Subcutaneous abdominal adipose tissue (tissue), 5 donors: Measurements from ENCODE around the gene UBE2Q2.
"Not testable (repeated sequence)": the region's sequence is repeated elsewhere in the genome, so short reads cannot be mapped to it uniquely, and the experiment has no call there.

ENCODE experiments used
- H3K27ac ChIP-seq: one replicate; pipeline ENCODE4 v1.7.0; 2013; ENCODE audit warnings: low read depth, mild to moderate bottlenecking, inconsistent platforms, low read length, moderate library complexity
- H3K27me3 ChIP-seq, 5 donors: one replicate each; pipeline ENCODE4 v1.7.0; 2013; ENCODE audit warnings: low read length in 5 of 5, inconsistent platforms in 1 of 5; ENCODE audit not compliant: control insufficient read depth in 5 of 5, insufficient read depth in 4 of 5
- H3K36me3 ChIP-seq, 5 donors: one replicate each; pipeline ENCODE4 v1.7.0; 2013; ENCODE audit warnings: low read length in 5 of 5; ENCODE audit not compliant: control insufficient read depth in 5 of 5, insufficient read depth in 5 of 5
- H3K4me1 ChIP-seq, 5 donors: one replicate each; pipeline ENCODE4 v1.7.0; 2013; ENCODE audit warnings: low read length in 5 of 5, mild to moderate bottlenecking in 3 of 5, moderate library complexity in 1 of 5; ENCODE audit not compliant: control insufficient read depth in 5 of 5, insufficient read depth in 5 of 5
- H3K4me3 ChIP-seq, 5 donors: one replicate each; pipeline ENCODE4 v1.7.0; 2013; ENCODE audit warnings: low read length in 5 of 5, low read depth in 1 of 5
- H3K9ac ChIP-seq, 5 donors: one replicate each; pipeline ENCODE4 v1.7.0; 2013; ENCODE audit warnings: low read length in 5 of 5, mild to moderate bottlenecking in 4 of 5, moderate library complexity in 3 of 5
- H3K9me3 ChIP-seq, 5 donors: one replicate each; pipeline ENCODE4 v1.7.0; 2013; ENCODE audit warnings: low read length in 5 of 5; ENCODE audit not compliant: control insufficient read depth in 5 of 5
- donor health status: healthy.
- donor health status: healthy.
- donor health status: healthy.
- donor health status: healthy.
- donor health status: healthy.

The UBE2Q2 gene

DNA sequence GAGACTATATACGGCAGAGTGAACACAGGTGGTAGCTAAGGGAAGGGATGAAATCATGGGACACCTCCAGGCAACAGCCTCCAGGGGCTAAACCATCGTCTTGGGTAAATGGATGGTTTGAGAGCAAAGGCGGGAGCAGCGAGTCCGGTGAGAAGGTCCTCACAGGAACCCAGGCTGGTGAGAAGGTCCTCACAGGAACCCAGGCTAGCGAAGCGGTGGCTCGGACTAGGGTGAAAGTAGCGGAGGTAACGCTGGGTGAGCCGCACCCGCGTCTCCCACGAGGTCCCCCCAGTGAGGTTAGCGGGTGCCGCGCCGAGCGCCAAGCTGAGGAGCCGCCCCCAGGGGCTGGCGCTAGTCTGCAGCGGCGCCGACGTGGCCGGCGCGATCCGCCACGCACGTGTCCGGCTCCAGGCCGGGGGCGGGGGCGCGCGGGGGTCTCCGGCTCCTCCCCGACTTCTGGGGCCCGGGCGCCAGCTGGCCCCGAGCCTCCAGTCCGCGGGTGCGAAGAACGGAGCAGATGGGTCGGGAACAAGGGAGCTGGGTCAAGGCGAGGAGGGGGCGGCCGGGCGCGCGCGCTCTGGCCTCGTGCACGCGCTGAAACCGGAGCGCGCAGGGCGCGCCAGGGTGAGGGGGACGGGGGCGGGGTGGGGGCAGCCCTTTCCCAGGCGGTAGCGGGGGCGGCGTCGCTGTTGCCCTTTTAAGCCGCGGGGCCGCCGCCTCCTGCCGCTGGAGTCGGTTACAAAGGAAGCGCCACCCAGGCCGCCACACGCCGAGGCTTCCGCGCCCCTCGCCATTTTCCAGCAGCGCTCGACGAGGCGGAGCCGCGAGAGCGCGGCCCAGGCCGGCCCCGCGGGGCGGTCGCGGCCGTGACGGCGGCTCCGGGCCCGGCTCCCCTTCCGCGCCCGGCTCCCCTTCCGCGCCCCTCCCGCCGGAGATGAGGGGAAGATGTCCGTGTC is at the start of gene UBE2Q2:
TSS of gene UBE2Q2 (plus strand) at position 726 of the 956 bp plus-strand sequence. CDS start at position 946, 220 bp downstream.
- Histone ChIP-seq H3K9me3 (no peaks in the 10 kb centered on the region), H3K4me3 (peak within 1 kb of the TSS; percentile 89 to 96 (median 91)), H3K27ac (peak within 1 kb of the TSS; percentile 75), H3K27me3 (no peaks in the 10 kb centered on the region), H3K9ac (peak within 1 kb of the TSS; percentile 70 to 87 (median 85)), H3K36me3 (no peaks in the 10 kb centered on the region), H3K4me1 (peaks cover 0 to 50% (median 33%) of the 10 kb centered on the region in 5 donors)

DNA sequence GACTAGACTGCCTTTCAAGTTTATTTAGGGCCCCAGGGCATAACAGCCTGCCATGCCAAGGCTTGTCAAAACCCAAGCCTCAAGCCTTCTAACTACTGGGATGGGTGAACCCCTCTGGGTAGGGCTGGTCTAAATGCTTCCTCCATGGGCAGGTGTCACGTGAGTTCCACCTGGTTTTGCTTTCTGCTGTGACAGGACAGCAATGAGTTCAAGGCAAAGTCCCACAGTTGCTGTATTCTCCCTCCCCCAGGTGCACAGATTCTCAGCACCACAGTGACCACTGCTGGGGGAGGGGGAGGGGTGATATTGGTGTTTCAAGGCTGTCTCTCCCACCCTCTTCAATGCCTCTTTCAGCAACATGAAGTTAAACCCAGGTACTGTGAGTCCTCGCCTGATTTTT is 46.9 kb upstream of the UBE2Q2 start:
- Histone ChIP-seq H3K4me3 (no peak overlapping the region), H3K27me3 (peaks cover 0 to 3% (median 0%) of the 10 kb centered on the region in 5 donors), H3K27ac (no peak overlapping the region), H3K36me3 (no peaks in the 10 kb centered on the region), H3K9ac (no peak overlapping the region), H3K9me3 (no peaks in the 10 kb centered on the region), H3K4me1 (peaks cover 0 to 11% (median 8%) of the 10 kb centered on the region in 5 donors)

DNA sequence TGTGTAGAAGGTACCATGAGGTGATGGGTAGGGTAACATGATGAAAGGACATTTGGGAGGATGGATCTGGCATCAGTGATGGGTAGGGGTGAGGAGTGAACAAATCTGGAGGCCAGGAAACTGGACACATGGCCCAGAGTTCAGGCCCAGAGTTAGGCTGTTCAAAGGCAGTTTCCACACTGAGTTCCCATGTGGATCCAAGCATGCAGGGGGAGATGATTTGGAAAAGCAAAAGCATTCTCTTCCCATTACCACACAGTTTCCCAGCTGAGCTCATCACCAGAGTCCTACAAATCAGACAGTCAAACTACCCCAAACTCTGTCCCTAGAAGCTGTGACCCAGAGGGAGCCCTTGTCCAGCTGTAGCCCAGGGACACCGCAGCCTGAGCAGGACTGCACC is 46.1 kb upstream of the UBE2Q2 start:
- H3K27me3 ChIP-seq, H3K27ac ChIP-seq, H3K36me3 ChIP-seq, H3K9me3 ChIP-seq, H3K9ac ChIP-seq, H3K4me3 ChIP-seq: not testable (repeated sequence)
- H3K4me1 ChIP-seq: peaks cover 3 to 17% (median 13%) of the 10 kb centered on the region in 5 donors

DNA sequence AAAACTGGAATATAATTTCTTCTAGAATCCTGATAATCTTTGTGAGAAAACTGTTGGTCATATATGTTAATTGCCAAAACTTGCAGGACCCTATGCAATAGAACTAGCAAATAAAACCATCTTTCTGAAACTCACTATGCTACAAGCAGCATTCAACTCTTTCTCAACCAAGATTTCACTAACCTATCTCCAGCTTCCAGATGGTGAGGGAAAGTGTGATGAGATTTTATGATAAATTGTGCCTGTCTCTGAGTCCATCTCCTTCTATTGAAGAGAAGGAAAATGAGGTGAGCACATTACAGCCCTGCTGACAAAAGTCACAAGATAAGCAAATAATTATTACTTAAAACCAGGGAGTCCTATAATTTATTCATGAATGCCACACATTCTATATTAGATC is 44.1 kb upstream of the UBE2Q2 start:
- Histone ChIP-seq H3K9me3 (no peaks in the 10 kb centered on the region), H3K4me1 (peaks cover 3 to 17% (median 13%) of the 10 kb centered on the region in 5 donors), H3K27me3 (peaks cover 0 to 4% (median 0%) of the 10 kb centered on the region in 5 donors), H3K9ac (no peak overlapping the region), H3K4me3 (no peak overlapping the region), H3K27ac (no peak overlapping the region), H3K36me3 (no peaks in the 10 kb centered on the region)

DNA sequence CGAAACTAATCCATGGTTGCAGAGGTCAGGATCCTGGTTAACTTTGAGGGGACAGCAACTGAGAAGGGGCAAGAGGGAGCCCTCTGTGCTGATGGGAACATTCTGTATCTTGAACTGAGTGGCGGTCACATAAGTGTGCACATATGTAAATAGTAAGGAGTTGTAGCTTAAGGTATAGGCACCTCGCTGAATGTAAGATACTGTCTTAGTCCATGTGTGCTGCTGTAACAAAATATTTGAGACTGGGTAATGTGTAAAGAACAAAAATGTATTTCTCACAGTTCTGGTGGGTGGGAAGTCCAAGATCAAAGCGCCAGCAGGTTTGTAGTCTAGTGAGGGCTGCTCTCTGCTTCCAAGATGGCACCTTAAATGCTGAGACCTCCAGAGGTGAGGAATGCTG is 42.8 kb upstream of the UBE2Q2 start:
- H3K9ac ChIP-seq, H3K27ac ChIP-seq, H3K36me3 ChIP-seq, H3K27me3 ChIP-seq, H3K9me3 ChIP-seq, H3K4me3 ChIP-seq: not testable (repeated sequence)
- H3K4me1 ChIP-seq: peaks cover 3 to 17% (median 13%) of the 10 kb centered on the region in 5 donors

DNA sequence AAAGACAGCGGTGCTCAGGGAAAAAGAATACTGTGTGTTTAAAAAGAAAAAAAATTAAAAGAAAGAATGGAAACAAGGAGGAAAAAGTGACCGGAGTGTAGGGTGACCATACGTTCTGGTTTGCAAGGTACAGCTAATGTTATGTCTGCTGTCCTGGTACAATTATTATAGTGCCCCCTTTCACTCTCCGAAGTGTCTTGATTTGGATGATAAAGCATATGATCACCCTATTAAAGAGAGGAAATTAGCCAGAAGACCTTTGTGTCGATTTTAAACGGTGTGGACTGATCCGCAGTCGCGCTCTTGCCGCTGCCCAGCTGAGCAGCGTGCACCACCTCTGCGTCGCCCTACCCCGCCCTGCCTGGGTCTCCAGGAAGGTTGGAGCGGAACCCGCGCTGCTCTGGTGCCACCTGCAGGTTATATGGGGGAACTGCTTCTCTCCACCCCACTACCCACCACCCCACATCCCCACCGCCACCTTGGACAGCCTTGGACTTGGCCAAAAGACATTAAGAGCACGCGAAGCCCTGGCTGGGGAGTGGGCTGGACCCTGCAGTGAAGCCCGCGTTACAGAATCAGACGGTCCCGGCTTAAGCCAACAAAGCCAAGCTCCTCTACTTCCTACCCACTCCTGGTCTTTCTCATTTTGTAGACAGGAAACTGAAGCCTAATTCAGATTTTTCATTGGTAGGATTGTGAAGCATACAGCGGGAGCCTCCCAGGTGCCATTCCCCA is 41.2 kb upstream of the UBE2Q2 start:
- Histone ChIP-seq H3K27me3 (peaks cover 0 to 4% (median 0%) of the 10 kb centered on the region in 5 donors), H3K27ac (no peak overlapping the region), H3K36me3 (no peaks in the 10 kb centered on the region), H3K9me3 (no peaks in the 10 kb centered on the region), H3K9ac (no peak overlapping the region), H3K4me3 (peak overlapping the region in 4 of 5 donors; percentile 26 to 59 (median 55)), H3K4me1 (peaks cover 3 to 17% (median 13%) of the 10 kb centered on the region in 5 donors)

DNA sequence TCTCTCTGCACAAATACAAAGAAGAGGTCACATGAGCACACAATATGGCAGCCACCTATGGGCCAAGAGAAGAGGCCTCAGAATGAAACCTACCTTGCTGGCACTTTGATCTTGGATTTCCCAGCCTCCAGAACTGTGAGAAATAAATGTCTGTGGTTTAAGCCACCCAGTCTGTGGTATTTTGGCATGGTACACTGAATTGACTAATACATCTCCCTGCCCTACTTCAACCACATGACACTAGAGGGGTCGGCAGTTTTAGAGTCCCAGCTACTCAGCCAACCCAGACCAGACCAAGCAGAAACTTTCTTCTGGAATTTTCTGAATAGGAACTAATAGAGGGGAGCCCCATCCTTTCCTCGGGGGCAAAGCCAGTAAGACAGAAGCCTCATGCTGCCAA is 35.8 kb upstream of the UBE2Q2 start:
- H3K4me3 ChIP-seq, H3K9me3 ChIP-seq, H3K4me1 ChIP-seq, H3K27me3 ChIP-seq, H3K9ac ChIP-seq, H3K36me3 ChIP-seq, H3K27ac ChIP-seq: not testable (repeated sequence)

DNA sequence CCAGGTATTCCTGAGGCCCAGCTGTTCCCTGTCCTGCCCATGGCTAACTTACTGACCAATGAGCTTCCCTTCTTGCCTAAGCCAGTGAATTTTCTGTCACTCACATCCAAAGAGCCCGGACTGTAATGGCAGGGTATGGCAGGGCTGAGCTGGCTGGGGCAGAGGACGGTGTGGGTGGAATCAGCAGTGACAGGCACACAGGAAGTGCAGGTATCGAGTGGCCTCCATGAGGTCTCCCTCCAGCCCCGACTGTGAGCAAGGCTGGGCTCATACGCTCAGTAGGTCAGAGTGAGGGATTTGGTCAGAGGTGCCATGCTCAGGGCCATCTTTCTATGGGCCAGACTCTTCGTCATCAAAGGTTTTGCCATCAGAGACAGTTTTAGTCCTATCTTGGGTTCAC is 35.2 kb upstream of the UBE2Q2 start:
- not testable (repeated sequence) for H3K9ac ChIP-seq, H3K9me3 ChIP-seq, H3K27ac ChIP-seq, H3K4me1 ChIP-seq, H3K4me3 ChIP-seq, H3K27me3 ChIP-seq, H3K36me3 ChIP-seq

DNA sequence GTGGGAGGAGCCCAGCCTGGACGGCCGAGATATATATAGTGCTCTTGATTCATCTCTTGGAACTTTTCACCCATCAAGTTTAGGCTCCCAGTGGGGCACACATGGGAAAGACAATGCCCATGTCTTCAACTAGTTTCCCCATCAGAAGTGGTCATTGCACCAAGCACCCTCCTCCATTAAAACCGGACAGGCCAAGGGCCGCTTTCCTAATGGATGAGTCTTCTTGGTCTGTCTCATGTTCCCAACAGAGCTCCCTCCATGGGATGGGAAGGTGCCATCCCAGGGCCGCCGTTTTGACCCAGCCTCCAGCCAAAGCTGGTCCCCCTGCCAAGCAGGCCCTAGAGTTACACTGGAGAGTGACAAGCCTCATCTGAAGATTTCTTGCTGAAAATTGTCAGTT is 34.7 kb upstream of the UBE2Q2 start:
- Histone ChIP-seq H3K9ac (no peak overlapping the region), H3K27me3 (no peaks in the 10 kb centered on the region)

More for the DNA sequence above, 34.7 kb upstream of the UBE2Q2 start:
- Histone ChIP-seq H3K36me3 (no peaks in the 10 kb centered on the region), H3K9me3 (no peaks in the 10 kb centered on the region), H3K4me3 (no peak overlapping the region), H3K4me1 (no peaks in the 10 kb centered on the region), H3K27ac (no peak overlapping the region)
